ENCODE data around the gene DHFR2. TPM values are rescaled to one million over a fixed set of nuclear protein-coding genes. Genes with fewer than 3 reads are reported as not detected.

DHFR2 gene
- total and polyA plus RNA-seq, 2 donors (not counting 3 experiments of a cell fraction or from before 2014, with no cell fraction given) = 0.65 to 2.2 TPM

- no peak for FAIRE-seq
- BruUV-seq (replicated peaks) = no TSS peak
- CTCF ChIA-PET = interaction anchor here (1.4 kb wide), 1 partner anchor 67 kb away, joined by 4 read pairs; no protein-coding TSS in a partner anchor
Measured at GRCh38 chr3:94070341-94070911, 7.7 kb upstream of the DHFR2 start.

More at GRCh38 chr3:94070341-94070911, 7.7 kb upstream of the DHFR2 start:
- Histone ChIP-seq H3K9me1 (replicated peaks; ENCODE audit: control insufficient read depth, extremely low read depth, insufficient read depth, low read length) (no peaks in the 10 kb centered on the region), H2AFZ (ENCODE audit: low read depth, low read length) (no peak overlapping the region), H4K20me1 (replicated peaks; ENCODE audit: control insufficient read depth, extremely low read depth, insufficient read depth, low read length) (no peaks in the 10 kb centered on the region), H3K36me3 (ENCODE audit: control insufficient read depth in 2 of 2, extremely low read depth in 1 of 2, insufficient read depth in 2 of 2, low read length in 2 of 2) (peaks cover 0 to 6% of the 10 kb centered on the region in 2 experiments), H3K79me2 (ENCODE audit: control insufficient read depth, insufficient read depth, low read length) (peaks cover 2% of the 10 kb centered on the region), H3K9ac (replicated peaks; ENCODE audit: extremely low read depth, insufficient read depth, low read length) (no peak overlapping the region), H3K4me3 (replicated peaks in 1 of 3; ENCODE audit: insufficient read depth in 1 of 3, low read depth in 1 of 3, low read length in 3 of 3) (no peak overlapping the region), H3K27me3 (ENCODE audit: control insufficient read depth in 2 of 2, insufficient read depth in 2 of 2, low read length in 2 of 2) (no peaks in the 10 kb centered on the region), H3K4me1 (ENCODE audit: control insufficient read depth, extremely low read depth, insufficient read depth, low read length) (peaks cover 6% of the 10 kb centered on the region), H3K27ac (ENCODE audit: insufficient read depth, low read depth, low read length) (no peak overlapping the region), H3K9me3 (replicated peaks; ENCODE audit: control insufficient read depth, insufficient read depth, low read length) (no peaks in the 10 kb centered on the region), H3K4me2 (ENCODE audit: insufficient read depth, low read length) (no peak overlapping the region)
- no peak for TF ChIP-seq MYC (IDR thresholded peaks at IDR 0.05; ENCODE audit: low read depth, low read length)
- TF ChIP-seq EZH2 (IDR thresholded peaks at IDR 0.05; ENCODE audit: borderline replicate concordance, low read depth, low read length, severe bottlenecking) = no peak
- TF ChIP-seq POLR2AphosphoS5 (IDR thresholded peaks at IDR 0.05; ENCODE audit: insufficient read depth, low read depth, low read length) = no peak
- TF ChIP-seq POLR2A (IDR thresholded peaks at IDR 0.05; ENCODE audit: low read depth, low read length) = no peak
- TF ChIP-seq, protein P1, sequence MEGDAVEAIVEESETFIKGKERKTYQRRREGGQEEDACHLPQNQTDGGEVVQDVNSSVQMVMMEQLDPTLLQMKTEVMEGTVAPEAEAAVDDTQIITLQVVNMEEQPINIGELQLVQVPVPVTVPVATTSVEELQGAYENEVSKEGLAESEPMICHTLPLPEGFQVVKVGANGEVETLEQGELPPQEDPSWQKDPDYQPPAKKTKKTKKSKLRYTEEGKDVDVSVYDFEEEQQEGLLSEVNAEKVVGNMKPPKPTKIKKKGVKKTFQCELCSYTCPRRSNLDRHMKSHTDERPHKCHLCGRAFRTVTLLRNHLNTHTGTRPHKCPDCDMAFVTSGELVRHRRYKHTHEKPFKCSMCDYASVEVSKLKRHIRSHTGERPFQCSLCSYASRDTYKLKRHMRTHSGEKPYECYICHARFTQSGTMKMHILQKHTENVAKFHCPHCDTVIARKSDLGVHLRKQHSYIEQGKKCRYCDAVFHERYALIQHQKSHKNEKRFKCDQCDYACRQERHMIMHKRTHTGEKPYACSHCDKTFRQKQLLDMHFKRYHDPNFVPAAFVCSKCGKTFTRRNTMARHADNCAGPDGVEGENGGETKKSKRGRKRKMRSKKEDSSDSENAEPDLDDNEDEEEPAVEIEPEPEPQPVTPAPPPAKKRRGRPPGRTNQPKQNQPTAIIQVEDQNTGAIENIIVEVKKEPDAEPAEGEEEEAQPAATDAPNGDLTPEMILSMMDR (IDR thresholded peaks at IDR 0.05; ENCODE audit: extremely low read depth in 1 of 2, insufficient read depth in 1 of 2, low read depth in 1 of 2, low read length in 2 of 2) = no peak
- TF ChIP-seq JUN (IDR thresholded peaks at IDR 0.05; ENCODE audit: borderline replicate concordance, insufficient read depth, insufficient read length, low read depth) = no peak
- no peak for TF ChIP-seq FOS (IDR thresholded peaks at IDR 0.05; ENCODE audit: borderline replicate concordance, insufficient read depth, low read length)
- no peak for TF ChIP-seq MAX (IDR thresholded peaks at IDR 0.05; ENCODE audit: insufficient read depth, insufficient read length)
- POLR2A ChIA-PET = no interaction called here
- intact Hi-C loops (cut with micrococcal nuclease) = no loop called here
- DNase-seq (ENCODE audit: low read depth, low spot score) = no peak
- dilution Hi-C loops (cut with MboI; ENCODE audit: extremely low pct_ligation_motif_present, low sequenced_read_pairs) = no loop called here
